Stimulated activated CD4-positive, alpha-beta T cell treated with anti-CD3 and anti-CD28 coated beads, Interleukin-15, amount 100 ng/mL, for 24 hours (primary cell): ENCODE data around the gene PET100.

Experiments
- DNase-seq: peaks from one replicate; pipeline ENCODE4 v3.0.0-alpha.2; 2020

PET100 gene

GRCh38 chr19:7635670-7636069 lies 6.1 kb downstream of the PET100 start:
- no peak for DNase-seq

- DNase-seq, result no peak
These were observed 6.7 kb downstream of the PET100 start for GRCh38 chr19:7636317-7636690.

DNA sequence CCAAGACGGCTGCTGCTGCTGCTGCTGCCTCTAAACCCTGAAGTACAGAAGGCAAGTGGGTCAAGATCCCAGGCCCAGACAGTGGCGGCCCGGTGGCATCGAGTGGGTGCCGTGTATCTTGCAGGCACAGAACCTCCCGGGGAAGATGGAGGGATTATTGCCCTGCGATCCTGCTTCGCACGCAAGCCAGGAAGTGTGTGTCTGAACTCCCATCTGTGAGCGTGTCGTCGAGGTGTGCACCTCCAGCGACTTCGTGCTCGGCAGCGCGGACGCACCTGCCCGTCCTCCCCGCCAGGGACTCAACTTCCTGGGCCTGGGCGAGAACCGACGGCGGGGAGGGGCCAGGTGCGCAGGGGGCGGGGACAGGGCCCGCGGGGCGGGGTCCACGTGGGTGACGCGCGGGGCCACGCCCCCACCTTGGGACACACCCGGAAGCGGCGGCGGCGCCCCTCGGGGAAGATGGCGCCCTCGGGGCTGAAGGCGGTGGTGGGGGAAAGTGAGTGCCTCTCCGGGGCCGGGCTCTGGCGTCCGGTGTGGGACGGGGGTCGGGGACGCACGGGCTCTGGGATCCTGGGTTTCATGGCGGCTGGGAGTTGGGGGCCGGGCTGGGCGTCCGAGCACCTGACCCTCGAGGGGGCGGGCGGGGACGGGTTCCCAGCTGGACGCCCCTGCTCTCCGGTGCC lies 7.2 kb downstream of the PET100 start, which contains the start of gene STXBP2:
STXBP2 (plus strand) TSS at position 420 of the 683 bp plus-strand sequence; CDS start at position 460, 40 bp downstream.
- peak; percentile 91 for DNase-seq

GRCh38 chr19:7637374-7638256 lies 8.0 kb downstream of the PET100 start:
- DNase-seq, result peak; percentile 26

DNA sequence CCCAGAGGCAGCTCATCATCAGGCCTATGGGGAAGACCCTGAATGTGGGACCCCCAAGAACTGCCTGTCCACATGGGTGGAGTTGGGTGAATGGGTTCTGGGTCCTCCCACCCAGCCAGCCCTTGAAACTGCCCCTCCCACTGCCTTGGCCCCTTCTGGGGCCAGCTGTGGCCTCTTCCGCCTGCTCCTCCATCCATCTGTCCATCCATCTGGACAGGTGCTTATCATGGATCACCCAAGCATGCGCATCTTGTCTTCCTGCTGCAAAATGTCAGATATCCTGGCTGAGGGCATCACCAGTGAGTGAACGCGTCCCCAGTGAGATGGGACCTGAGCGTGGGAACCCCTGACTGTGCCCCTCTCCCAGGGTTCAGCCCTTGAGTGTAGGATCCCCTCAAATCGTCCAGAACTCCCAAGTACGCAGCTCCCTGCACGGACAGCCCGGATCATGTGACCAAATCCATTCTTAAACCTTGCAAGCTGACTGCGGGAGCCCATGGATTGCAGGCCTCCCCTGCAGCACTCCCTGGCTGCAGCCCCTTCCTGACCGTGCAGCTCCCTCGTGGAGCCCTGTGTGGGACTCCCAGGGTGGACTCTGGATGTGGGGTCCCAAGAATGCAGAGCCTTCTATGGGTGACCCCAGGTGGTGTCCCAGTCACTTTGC lies 9.3 kb downstream of the PET100 start:
- DNase-seq, result no peak

GRCh38 chr19:7639863-7640348 lies 10.3 kb downstream of the PET100 start:
- no peak for DNase-seq

- no peak for DNase-seq
These were observed 11.2 kb downstream of the PET100 start for GRCh38 chr19:7640803-7641202.

DNA sequence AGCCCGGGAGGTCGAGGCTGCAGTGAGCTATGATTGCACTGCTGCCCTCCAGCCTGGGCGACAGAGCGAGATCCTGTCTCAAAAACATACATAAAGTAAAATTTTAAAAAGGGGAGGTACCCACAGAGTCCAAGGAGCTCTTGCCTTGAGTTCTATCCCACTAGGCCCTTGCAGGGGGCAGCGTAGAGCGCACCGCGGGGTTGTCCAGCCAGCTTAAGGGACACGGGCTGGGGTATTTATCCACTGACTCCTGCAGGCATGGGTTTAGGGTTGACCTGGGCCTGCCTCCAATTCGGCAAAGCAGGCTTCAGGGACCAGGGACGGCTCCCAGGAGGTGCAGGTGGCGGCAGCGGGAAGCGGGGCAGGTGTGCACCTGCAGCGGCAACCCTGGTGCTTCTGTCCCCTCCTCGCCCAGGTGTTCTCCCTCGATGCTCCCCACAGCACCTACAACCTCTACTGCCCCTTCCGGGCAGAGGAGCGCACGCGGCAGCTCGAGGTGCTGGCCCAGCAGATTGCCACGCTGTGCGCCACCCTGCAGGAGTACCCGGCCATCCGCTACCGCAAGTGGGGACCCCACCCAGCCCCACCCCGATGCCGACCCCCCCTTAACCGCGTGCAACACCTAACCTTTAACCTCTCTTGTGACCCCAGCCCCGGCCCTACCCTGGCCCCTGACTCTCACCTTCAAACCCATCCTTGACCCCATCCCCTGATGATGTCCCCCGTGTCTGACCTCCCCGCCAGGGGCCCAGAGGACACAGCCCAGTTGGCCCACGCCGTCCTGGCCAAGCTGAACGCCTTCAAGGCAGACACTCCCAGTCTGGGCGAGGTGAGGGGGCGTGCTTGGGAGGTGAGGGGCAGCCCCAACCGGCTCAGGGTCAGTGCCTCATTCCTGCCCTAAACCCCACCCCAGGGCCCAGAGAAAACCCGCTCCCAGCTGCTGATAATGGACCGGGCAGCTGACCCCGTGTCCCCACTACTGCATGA lies 12.0 kb downstream of the PET100 start:
- no peak for DNase-seq

GRCh38 chr19:7642295-7643030 lies 12.9 kb downstream of the PET100 start:
- no peak for DNase-seq

DNA sequence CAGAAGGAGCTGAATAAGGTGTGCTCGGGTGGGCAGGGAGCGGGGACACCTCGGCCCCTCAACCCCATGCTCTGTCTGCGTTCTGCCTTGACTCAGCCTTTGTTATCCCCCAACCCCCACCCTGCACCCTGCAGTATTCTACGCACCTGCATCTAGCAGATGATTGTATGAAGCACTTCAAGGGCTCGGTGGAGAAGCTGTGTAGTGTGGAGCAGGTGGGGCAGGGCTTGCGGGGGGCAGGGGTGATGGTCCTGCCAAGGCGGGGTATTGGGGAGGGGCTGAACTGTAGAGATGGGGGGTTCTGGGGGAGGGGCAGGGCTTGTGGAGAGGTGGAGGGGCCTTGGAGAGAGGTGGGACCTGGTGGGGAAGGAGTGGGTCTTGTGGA lies 13.4 kb downstream of the PET100 start:
- DNase-seq, result no peak

- peak; percentile 29 for DNase-seq
These were observed 14.3 kb downstream of the PET100 start for GRCh38 chr19:7643629-7644549.

- no peak for DNase-seq
These were observed 14.9 kb downstream of the PET100 start for GRCh38 chr19:7644550-7644877.

- no peak for DNase-seq
These were observed 15.6 kb downstream of the PET100 start for GRCh38 chr19:7645163-7645562.

DNA sequence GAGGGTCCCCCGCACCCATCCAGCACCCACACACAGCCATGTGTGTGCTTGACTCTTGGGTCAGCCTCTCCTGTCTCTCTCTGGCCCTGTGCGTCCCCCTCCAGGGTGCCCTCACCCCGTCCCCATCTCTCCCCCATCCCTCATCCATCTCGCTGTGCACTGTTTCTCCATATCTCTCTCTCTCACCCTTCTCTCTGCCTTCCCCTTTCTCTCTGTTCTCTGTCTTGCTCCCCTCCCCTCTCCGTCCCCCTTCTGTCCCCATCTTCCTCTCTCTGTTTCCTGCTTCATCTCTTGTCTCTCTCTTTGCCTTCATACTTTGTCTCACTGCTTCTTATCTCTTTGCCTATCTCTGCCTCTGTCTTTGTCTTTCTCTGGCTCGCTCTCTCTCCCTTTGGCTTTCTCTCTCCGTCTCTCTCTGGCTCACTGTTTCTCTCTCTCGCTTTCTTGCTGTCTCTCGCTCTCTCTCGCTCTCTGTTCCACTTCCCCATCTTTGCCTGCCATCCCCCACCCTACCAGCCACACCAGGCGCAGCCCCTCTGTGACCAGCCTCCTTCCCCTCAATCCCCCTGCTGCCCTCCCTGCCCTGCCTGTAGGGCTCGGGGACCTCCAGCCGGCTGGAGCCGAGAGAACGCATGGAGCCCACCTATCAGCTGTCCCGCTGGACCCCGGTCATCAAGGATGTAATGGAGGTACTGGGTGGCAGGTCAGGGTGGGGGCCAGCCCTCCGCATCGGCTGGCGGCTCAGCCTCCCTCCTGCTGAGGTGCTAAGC lies 16.2 kb downstream of the PET100 start:
- DNase-seq, result no peak

DNA sequence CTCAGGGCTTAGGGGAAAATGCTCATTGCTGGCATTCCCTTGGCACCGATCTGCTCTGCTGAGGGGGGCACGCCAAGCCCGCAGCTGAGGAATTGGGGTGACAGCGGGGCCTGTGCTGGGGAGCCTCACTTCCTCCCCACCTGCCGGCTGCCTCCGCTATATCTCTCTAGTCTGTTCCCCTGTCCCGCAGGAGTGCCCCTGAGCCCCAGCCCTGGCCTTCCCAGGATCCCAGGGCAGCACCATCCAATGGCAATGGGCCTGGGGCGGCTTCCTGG lies 16.8 kb downstream of the PET100 start:
- DNase-seq, result no peak

DNA sequence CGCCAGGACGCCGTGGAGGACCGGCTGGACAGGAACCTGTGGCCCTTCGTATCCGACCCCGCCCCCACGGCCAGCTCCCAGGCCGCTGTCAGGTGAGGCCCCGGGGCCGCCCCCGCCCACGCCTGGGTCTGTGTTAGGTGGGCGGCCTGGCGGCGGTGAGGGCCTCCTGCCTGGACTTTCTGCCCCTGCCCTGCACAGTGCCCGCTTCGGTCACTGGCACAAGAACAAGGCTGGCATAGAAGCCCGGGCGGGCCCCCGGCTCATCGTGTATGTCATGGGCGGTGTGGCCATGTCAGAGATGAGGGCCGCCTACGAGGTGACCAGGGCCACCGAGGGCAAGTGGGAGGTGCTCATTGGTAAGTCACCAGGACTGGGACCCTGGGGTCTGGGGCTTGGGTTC lies 17.6 kb downstream of the PET100 start:
- no peak for DNase-seq

GRCh38 chr19:7648265-7649014 lies 18.8 kb downstream of the PET100 start:
- no peak for DNase-seq

DNA sequence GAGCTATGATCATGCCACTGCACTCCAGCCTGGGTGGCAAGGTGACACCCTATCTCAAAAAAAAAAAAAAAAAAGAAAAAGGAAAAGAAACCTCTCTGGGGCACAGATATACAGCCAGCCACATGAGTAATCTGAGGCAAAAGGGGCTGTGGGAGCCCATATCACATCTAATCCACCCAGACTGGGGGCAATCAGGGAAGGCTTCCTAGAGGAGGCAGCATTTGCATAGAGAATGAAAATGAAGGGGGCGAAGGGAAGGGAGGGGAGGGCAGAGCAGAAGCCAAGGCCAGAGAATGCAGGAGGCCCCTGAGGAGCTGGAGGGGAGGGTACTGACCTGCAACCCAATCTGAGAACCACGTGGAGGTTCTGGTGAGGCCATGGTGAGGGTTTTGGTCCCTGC lies 20.6 kb downstream of the PET100 start:
- DNase-seq, result no peak

DNA sequence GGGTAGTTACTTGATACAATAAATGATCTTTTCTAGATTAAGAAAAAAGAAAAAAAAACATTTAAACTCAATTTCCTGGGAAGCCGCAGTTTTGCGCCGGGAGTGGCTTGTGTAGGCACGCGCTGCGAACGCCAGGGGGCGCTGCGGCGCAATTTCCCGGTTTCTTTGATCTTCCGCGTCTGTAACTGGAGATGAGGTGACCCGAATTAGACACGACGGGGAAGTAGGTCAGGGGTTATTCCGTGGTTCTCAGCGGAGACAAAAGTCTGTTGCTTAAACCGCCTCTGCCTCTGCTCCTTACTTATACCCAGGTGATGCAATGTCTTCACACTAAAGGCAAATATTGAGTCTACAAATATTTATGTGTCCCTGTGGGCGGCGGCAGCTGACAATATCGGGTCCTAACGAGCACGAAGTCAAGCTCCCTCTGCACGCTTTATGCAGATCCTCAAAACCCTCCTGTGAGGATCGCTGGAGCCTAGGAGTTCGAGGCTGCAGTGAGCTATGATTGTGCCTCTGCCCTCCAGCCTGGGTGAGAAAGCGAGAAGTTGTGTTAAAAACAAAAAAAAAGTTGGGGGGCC lies 22.6 kb downstream of the PET100 start:
- DNase-seq, result peak; percentile 84
